HCT116 (cell line): ENCODE measurements around the gene TNIK. TPM values are rescaled to one million over a fixed set of nuclear protein-coding genes. Genes with fewer than 3 reads are reported as not detected.

Experiments
- ATAC-seq: fragments of 200-7000 bp; cut with Tn5 transposase; 2 replicates; pipeline ENCODE4 v1.9.1; 2020; ENCODE audit warnings: mild to moderate bottlenecking, moderate library complexity
- BruUV-seq: library from RNA; stranded (reverse); fragments of 400-500 nt; replicated peaks from 2 replicates; lab custom pipeline; 2021; lab: Mats Ljungman, UMichigan
- CTCF ChIA-PET: fragments of 300-600 bp; sonication (Branson Sonifier 250); formaldehyde crosslinking; loops from one replicate; lab custom pipeline; 2021; ENCODE audit warnings: antibody characterized with exemption; lab: Charles Lee
- POLR2A ChIA-PET: fragments of 300-600, 350-600 bp; sonication (Branson Sonifier 250); formaldehyde crosslinking; loops from one replicate; lab custom pipeline; 2021; ENCODE audit warnings: antibody characterized with exemption; lab: Charles Lee
- RAD21 ChIA-PET, 2 experiments: fragments of 300-600 bp; sonication (Branson Sonifier 250); formaldehyde crosslinking; loops; one replicate each; lab custom pipeline; 2023; ENCODE audit warnings: low total read pairs in 2 of 2; ENCODE audit not compliant: uncharacterized antibody in 2 of 2, unreplicated experiment in 2 of 2, low non-redundant PET in 1 of 2; lab: Charles Lee
- DNase-seq: peaks from one replicate; pipeline ENCODE4 v3.0.0-alpha.2; 2010; ENCODE audit warnings: low read depth, low spot score
- H2AFZ ChIP-seq: fragments of 200-600 bp; shearing (Covaris generic), sonication (generic); 2 replicates; pipeline ENCODE4 v1.6.1; 2017; ENCODE audit warnings: low read depth, mixed run types, mixed read lengths, antibody characterized with exemption, low read length; ENCODE audit not compliant: poor library complexity, severe bottlenecking
- H3K27ac ChIP-seq: 2 replicates; pipeline ENCODE4 v1.5.1; 2012; ENCODE audit warnings: low read depth, low read length
- H3K27me3 ChIP-seq: fragments of 200-600 bp; sonication (generic); 2 replicates; pipeline ENCODE4 v1.6.1; 2016; ENCODE audit warnings: mixed run types, low read length, mixed read lengths; ENCODE audit not compliant: insufficient read depth
- H3K36me3 ChIP-seq, 2 experiments: fragments of 200-500 bp in 1 of 2; fragments of 200-600 bp in 1 of 2; sonication (Bioruptor generic) in 1 of 2; sonication (generic) in 1 of 2; 2 replicates each; pipeline versions ENCODE4 v1.5.1 to v1.6.1; 2014 to 2016; ENCODE audit warnings: low read length in 2 of 2, inconsistent platforms in 1 of 2, mixed read lengths in 1 of 2, mixed run types in 1 of 2; ENCODE audit not compliant: insufficient read depth in 2 of 2, control insufficient read depth in 1 of 2
- H3K4me1 ChIP-seq, 2 experiments: fragments of 200-600 bp in 1 of 2; sonication (generic) in 1 of 2; 2 replicates each; pipeline versions ENCODE4 v1.5.1 to v1.6.1; 2012 to 2017; ENCODE audit warnings: low read length in 2 of 2, inconsistent platforms in 1 of 2, mild to moderate bottlenecking in 1 of 2, mixed read lengths in 1 of 2, mixed run types in 1 of 2, moderate library complexity in 1 of 2; ENCODE audit not compliant: insufficient read depth in 2 of 2, control insufficient read depth in 1 of 2
- H3K4me2 ChIP-seq: fragments of 200-600 bp; sonication (generic); 2 replicates; pipeline ENCODE4 v1.6.1; 2017; ENCODE audit warnings: mixed run types, low read length, mixed read lengths
- H3K4me3 ChIP-seq, 2 experiments: fragments of 200-600 bp in 1 of 2; sonication (generic) in 1 of 2; replicated peaks in 1 of 2; 2 replicates each; pipeline ENCODE4 v1.5.1; 2011 to 2016; ENCODE audit warnings: low read length in 2 of 2, control low read depth in 1 of 2, low read depth in 1 of 2, mild to moderate bottlenecking in 1 of 2, mixed read lengths in 1 of 2, mixed run types in 1 of 2
- H3K79me2 ChIP-seq: fragments of 200-600 bp; sonication (generic); 2 replicates; pipeline ENCODE4 v1.6.1; 2017; ENCODE audit warnings: mild to moderate bottlenecking, mixed run types, low read length, moderate library complexity, mixed read lengths; ENCODE audit not compliant: insufficient read depth
- H3K9ac ChIP-seq: fragments of 200-600 bp; sonication (generic); 2 replicates; pipeline ENCODE4 v1.6.1; 2016; ENCODE audit warnings: low read length, mixed read lengths
- H3K9me2 ChIP-seq: fragments of 200-600 bp; sonication (generic), shearing (Covaris generic); 2 replicates; pipeline ENCODE4 v1.6.1; 2017; ENCODE audit warnings: mixed run types, mild to moderate bottlenecking, moderate library complexity; ENCODE audit not compliant: insufficient read depth
- H3K9me3 ChIP-seq, 2 experiments: fragments of 200-500 bp in 1 of 2; fragments of 200-600 bp in 1 of 2; sonication (Bioruptor generic) in 1 of 2; sonication (generic) in 1 of 2; 2 replicates each; pipeline ENCODE4 v1.6.1; 2014 to 2017; ENCODE audit warnings: low read length in 2 of 2, mixed read lengths in 2 of 2, inconsistent platforms in 1 of 2, low read depth in 1 of 2, mild to moderate bottlenecking in 1 of 2, mixed run types in 1 of 2, moderate library complexity in 1 of 2; ENCODE audit not compliant: control insufficient read depth in 1 of 2, insufficient read depth in 1 of 2
- H4K20me1 ChIP-seq: fragments of 200-600 bp; sonication (generic), shearing (Covaris generic); 2 replicates; pipeline ENCODE4 v1.6.1; 2017; ENCODE audit warnings: mixed run types, mild to moderate bottlenecking, moderate library complexity; ENCODE audit not compliant: insufficient read depth
- CBX3 ChIP-seq: IDR thresholded peaks from 2 replicates; pipeline ENCODE4 v1.6.1; 2012; ENCODE audit warnings: low read depth
- EGR1 ChIP-seq: IDR thresholded peaks from 2 replicates; pipeline ENCODE4 v1.6.1; 2012; ENCODE audit warnings: low read depth
- ELF1 ChIP-seq: IDR thresholded peaks from 2 replicates; pipeline ENCODE4 v1.6.1; 2012; ENCODE audit warnings: low read depth, borderline replicate concordance
- EZH2 ChIP-seq: fragments of 200-600 bp; sonication (generic); IDR thresholded peaks from 2 replicates; pipeline ENCODE4 v1.6.1; 2017; ENCODE audit warnings: antibody characterized with exemption, mixed run types
- EZH2phosphoT487 ChIP-seq: fragments of 200-600 bp; IDR thresholded peaks from 2 replicates; pipeline ENCODE4 v1.6.1; 2018; ENCODE audit warnings: antibody characterized with exemption, borderline replicate concordance
- FOSL1 ChIP-seq: IDR thresholded peaks from 2 replicates; pipeline ENCODE4 v1.6.1; 2012; ENCODE audit warnings: low read depth
- MAX ChIP-seq: IDR thresholded peaks from 2 replicates; pipeline ENCODE4 v1.6.1; 2012
- REST ChIP-seq: IDR thresholded peaks from 2 replicates; pipeline ENCODE4 v1.6.1; 2012; ENCODE audit warnings: low read depth
- SP1 ChIP-seq: IDR thresholded peaks from 2 replicates; pipeline ENCODE4 v1.6.1; 2012; ENCODE audit warnings: low read depth
- SRF ChIP-seq: IDR thresholded peaks from 2 replicates; pipeline ENCODE4 v1.6.1; 2012; ENCODE audit warnings: low read depth
- YY1 ChIP-seq: IDR thresholded peaks from 2 replicates; pipeline ENCODE4 v1.6.1; 2011; ENCODE audit warnings: low read length, low read depth, moderate library complexity, mild to moderate bottlenecking; ENCODE audit not compliant: insufficient replicate concordance; ENCODE audit errors: extremely low read depth
- ZBTB33 ChIP-seq: IDR thresholded peaks from 2 replicates; pipeline ENCODE4 v1.6.1; 2011; ENCODE audit warnings: mild to moderate bottlenecking, low read length, moderate library complexity; ENCODE audit not compliant: insufficient replicate concordance; ENCODE audit errors: extremely low read depth
- ZFX ChIP-seq: fragments of 450-650 bp; IDR thresholded peaks from 2 replicates; pipeline ENCODE4 v1.6.1; 2017
- ZNF274 ChIP-seq: fragments of 200-500 bp; sonication (Bioruptor generic); IDR thresholded peaks from 2 replicates; pipeline ENCODE4 v1.6.1; 2014; ENCODE audit warnings: mild to moderate bottlenecking, low read depth, low read length, inconsistent platforms
- intact Hi-C: fragments of 100-400 bp; cut with micrococcal nuclease; formaldehyde crosslinking; loops from 2 replicates; pipeline ENCODE4 v1.10.0; 2022
- total RNA-seq: library from RNA; stranded (reverse); gene quantifications from one replicate; pipeline ENCODE4 v1.2.1, GENCODE V29; 2021; ENCODE audit not compliant: unreplicated experiment

Gene TNIK
- total RNA-seq, 1 experiment from 2014 or later: 24.1 TPM

GRCh38 chr3:171398343-171398742 lies 61.9 kb downstream of the TNIK start:
- H3K9me2 ChIP-seq: no peaks in the 10 kb centered on the region
- H3K79me2 ChIP-seq: no peaks in the 10 kb centered on the region
- no peak overlapping the region for H2AFZ ChIP-seq
- no peaks in the 10 kb centered on the region for H3K27me3 ChIP-seq
- no peak overlapping the region for H3K9ac ChIP-seq
- RAD21 ChIA-PET: no interaction called here
- no peak overlapping the region for H3K4me2 ChIP-seq
- DNase-seq (no peak), ATAC-seq (no peak)
- no TSS peak for BruUV-seq
- no peak overlapping the region for H3K4me3 ChIP-seq
- no peak overlapping the region for H3K27ac ChIP-seq
- H4K20me1 ChIP-seq: no peaks in the 10 kb centered on the region
- intact Hi-C loops: no loop called here
- POLR2A ChIA-PET: no interaction called here
- CTCF ChIA-PET: no interaction called here
- TF ChIP-seq EGR1 (no peak), ZFX (no peak), SP1 (no peak), EZH2 (no peak), ELF1 (no peak), ZNF274 (no peak), YY1 (no peak), SRF (no peak), MAX (no peak), EZH2phosphoT487 (no peak), ZBTB33 (no peak), CBX3 (no peak), REST (no peak), FOSL1 (no peak)
- no peaks in the 10 kb centered on the region for H3K9me3 ChIP-seq
- H3K36me3 ChIP-seq: no peaks in the 10 kb centered on the region
- peaks cover 0 to 7% of the 10 kb centered on the region in 2 experiments; a peak in 1 of 4 replicates for H3K4me1 ChIP-seq
